PC-9 (cell line): ENCODE measurements around the gene APOBR. TPM values are rescaled to one million over a fixed set of nuclear protein-coding genes. Genes with fewer than 3 reads are reported as not detected.

Experiments used
- BruUV-seq: library from RNA; stranded (reverse); fragments of 400-500 nt; replicated peaks from 2 replicates; lab custom pipeline; 2021; lab: Mats Ljungman, UMichigan
- CTCF ChIA-PET: fragments of 300-600 bp; sonication (Branson Sonifier 250); formaldehyde crosslinking; loops from one replicate; lab custom pipeline; 2022; ENCODE audit warnings: antibody characterized with exemption; lab: Charles Lee
- POLR2A ChIA-PET: fragments of 300-600 bp; sonication (Branson Sonifier 250); formaldehyde crosslinking; loops from one replicate; lab custom pipeline; 2022; ENCODE audit warnings: antibody characterized with exemption; ENCODE audit not compliant: unreplicated experiment; lab: Charles Lee
- DNase-seq, 2 experiments: peaks; one replicate each; pipeline versions ENCODE4 v3.0.0 to v3.0.0-alpha.2; 2015 to 2022; ENCODE audit warnings: mixed read lengths in 1 of 2
- H2AFZ ChIP-seq: fragments of 200-600 bp; sonication (generic); 2 replicates; pipeline ENCODE4 v1.8.1; 2017; ENCODE audit warnings: antibody characterized with exemption
- H3F3A ChIP-seq: fragments of 200-600 bp; sonication (generic); 2 replicates; pipeline ENCODE4 v1.8.1; 2017; ENCODE audit warnings: antibody characterized with exemption, mild to moderate bottlenecking, low read depth; ENCODE audit not compliant: insufficient read depth
- H3K27ac ChIP-seq: fragments of 200-600 bp; sonication (generic); 2 replicates; pipeline ENCODE4 v1.6.1; 2016; ENCODE audit warnings: mixed run types
- H3K27me3 ChIP-seq: fragments of 200-600 bp; sonication (generic); 2 replicates; pipeline ENCODE4 v1.6.1; 2016; ENCODE audit warnings: low read depth, mixed run types; ENCODE audit not compliant: insufficient read depth
- H3K36me3 ChIP-seq: fragments of 200-600 bp; sonication (generic); 2 replicates; pipeline ENCODE4 v1.6.1; 2016; ENCODE audit warnings: low read depth, mixed run types
- H3K4me1 ChIP-seq: fragments of 200-600 bp; sonication (generic); replicated peaks from 2 replicates; pipeline ENCODE4 v1.6.1; 2016; ENCODE audit warnings: mixed run types; ENCODE audit not compliant: insufficient read depth
- H3K4me2 ChIP-seq: fragments of 200-600 bp; sonication (generic); 2 replicates; pipeline ENCODE4 v1.6.1; 2017; ENCODE audit warnings: mixed run types
- H3K4me3 ChIP-seq: fragments of 200-600 bp; sonication (generic); 2 replicates; pipeline ENCODE4 v1.6.1; 2016; ENCODE audit warnings: mixed run types
- H3K79me2 ChIP-seq: fragments of 200-600 bp; sonication (generic); 2 replicates; pipeline ENCODE4 v1.6.1; 2017; ENCODE audit warnings: low read depth, mixed run types
- H3K9me2 ChIP-seq: fragments of 200-600 bp; sonication (generic); 2 replicates; pipeline ENCODE4 v1.8.1; 2017; ENCODE audit warnings: mild to moderate bottlenecking; ENCODE audit not compliant: insufficient read depth
- H3K9me3 ChIP-seq: fragments of 200-600 bp; sonication (generic); 2 replicates; pipeline ENCODE4 v1.8.1; 2016; ENCODE audit warnings: low read depth; ENCODE audit not compliant: insufficient read depth
- H4K20me1 ChIP-seq: fragments of 200-600 bp; sonication (generic); 2 replicates; pipeline ENCODE4 v1.8.1; 2017; ENCODE audit not compliant: insufficient read depth
- EZH2 ChIP-seq: fragments of 200-600 bp; sonication (generic); IDR thresholded peaks from 2 replicates; pipeline ENCODE4 v1.8.0; 2017; ENCODE audit warnings: antibody characterized with exemption, low read depth
- intact Hi-C: fragments of 100-400 bp; cut with micrococcal nuclease; formaldehyde crosslinking; loops from one replicate; pipeline ENCODE4 v1.10.0; 2022; ENCODE audit not compliant: unreplicated experiment
- total RNA-seq: library from RNA; stranded (reverse); gene quantifications from 2 replicates; pipeline ENCODE4 v1.2.3, GENCODE V29; 2021
- TF ChIP-seq, protein P1 (sequence below): fragments of 200-600 bp; sonication (generic); conservative IDR thresholded peaks from 2 replicates; pipeline ENCODE4 v1.6.1; 2017; ENCODE audit warnings: mixed run types, antibody characterized with exemption, mild to moderate bottlenecking, moderate library complexity

APOBR gene
- total RNA-seq, 1 experiment from 2014 or later: 2.4 TPM

GRCh38 chr16:28502290-28502689, 7.8 kb downstream of the APOBR start:
- no peaks in the 10 kb centered on the region for H3K27me3 ChIP-seq
- H3K9me3 ChIP-seq: no peaks in the 10 kb centered on the region
- TF ChIP-seq, protein P1, sequence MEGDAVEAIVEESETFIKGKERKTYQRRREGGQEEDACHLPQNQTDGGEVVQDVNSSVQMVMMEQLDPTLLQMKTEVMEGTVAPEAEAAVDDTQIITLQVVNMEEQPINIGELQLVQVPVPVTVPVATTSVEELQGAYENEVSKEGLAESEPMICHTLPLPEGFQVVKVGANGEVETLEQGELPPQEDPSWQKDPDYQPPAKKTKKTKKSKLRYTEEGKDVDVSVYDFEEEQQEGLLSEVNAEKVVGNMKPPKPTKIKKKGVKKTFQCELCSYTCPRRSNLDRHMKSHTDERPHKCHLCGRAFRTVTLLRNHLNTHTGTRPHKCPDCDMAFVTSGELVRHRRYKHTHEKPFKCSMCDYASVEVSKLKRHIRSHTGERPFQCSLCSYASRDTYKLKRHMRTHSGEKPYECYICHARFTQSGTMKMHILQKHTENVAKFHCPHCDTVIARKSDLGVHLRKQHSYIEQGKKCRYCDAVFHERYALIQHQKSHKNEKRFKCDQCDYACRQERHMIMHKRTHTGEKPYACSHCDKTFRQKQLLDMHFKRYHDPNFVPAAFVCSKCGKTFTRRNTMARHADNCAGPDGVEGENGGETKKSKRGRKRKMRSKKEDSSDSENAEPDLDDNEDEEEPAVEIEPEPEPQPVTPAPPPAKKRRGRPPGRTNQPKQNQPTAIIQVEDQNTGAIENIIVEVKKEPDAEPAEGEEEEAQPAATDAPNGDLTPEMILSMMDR: no peak
- no peak for TF ChIP-seq EZH2
- ChIA-PET CTCF (no interaction called here), POLR2A (no interaction called here)
- DNase-seq: no peak
- H4K20me1 ChIP-seq: no peaks in the 10 kb centered on the region
- H3K4me2 ChIP-seq: no peak overlapping the region
- no peak overlapping the region for H3K4me3 ChIP-seq
- H3F3A ChIP-seq: peaks cover 47% of the 10 kb centered on the region
- no TSS peak for BruUV-seq
- no peak overlapping the region for H2AFZ ChIP-seq
- no peaks in the 10 kb centered on the region for H3K36me3 ChIP-seq
- no peaks in the 10 kb centered on the region for H3K79me2 ChIP-seq
- H3K27ac ChIP-seq: no peak overlapping the region
- intact Hi-C loops: no loop called here
- H3K4me1 ChIP-seq: peaks cover 49% of the 10 kb centered on the region
- H3K9me2 ChIP-seq: no peaks in the 10 kb centered on the region

DNA sequence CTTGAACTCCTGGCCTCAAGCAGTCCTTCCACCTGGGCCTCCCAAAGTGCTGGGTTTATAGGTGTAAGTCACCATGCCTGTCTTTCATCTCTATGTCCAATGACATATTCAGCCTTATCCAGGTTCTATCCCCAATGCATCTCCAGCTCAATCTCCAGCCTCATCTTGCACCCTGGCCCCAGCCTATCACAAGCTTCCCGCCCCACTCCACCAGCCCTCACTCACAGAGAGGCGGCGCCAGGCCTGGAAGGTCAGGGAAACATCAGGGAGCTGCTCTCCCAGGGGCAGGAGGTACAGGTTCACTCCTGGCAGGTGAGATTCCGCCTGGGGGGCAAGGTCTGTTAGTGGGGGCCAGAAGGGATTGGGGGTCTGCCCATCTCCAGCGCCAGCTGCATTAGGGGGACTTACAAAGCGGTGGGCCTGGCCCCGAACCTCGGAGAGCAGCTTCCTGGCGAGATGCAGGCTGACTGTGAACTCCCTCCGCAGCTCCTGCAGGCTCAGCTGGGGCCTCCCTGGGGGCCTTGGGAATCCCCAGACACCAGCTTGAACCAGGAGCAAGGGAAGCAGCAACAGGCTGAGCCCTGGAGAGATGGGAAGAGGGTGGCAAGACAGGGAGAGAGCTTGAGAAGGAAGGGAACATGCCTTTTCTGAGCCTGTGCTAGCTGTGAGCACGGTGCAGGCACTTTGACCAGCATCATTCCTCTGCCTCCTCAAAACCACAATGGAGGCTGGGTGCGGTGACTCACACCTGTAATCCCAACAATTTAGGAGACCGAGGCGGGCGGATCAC, 9.2 kb downstream of the APOBR start:
- Histone ChIP-seq H3K36me3 (no peaks in the 10 kb centered on the region), H3F3A (peaks cover 47% of the 10 kb centered on the region), H3K27me3 (no peaks in the 10 kb centered on the region), H3K4me3 (no peak overlapping the region), H3K27ac (peak overlapping the region; percentile 70; the same call in 1 of the 2 replicates), H3K4me1 (peaks cover 49% of the 10 kb centered on the region), H3K9me3 (no peaks in the 10 kb centered on the region), H2AFZ (no peak overlapping the region), H3K4me2 (no peak overlapping the region), H4K20me1 (no peaks in the 10 kb centered on the region), H3K79me2 (no peaks in the 10 kb centered on the region), H3K9me2 (no peaks in the 10 kb centered on the region)
- ChIA-PET CTCF (interaction anchor here (0.8 kb wide), 1 partner anchor 13 kb away, joined by 6 read pairs; no protein-coding TSS in a partner anchor), POLR2A (interaction anchor here (0.7 kb wide), 1 partner anchor 14 kb away, joined by 9 read pairs; no protein-coding TSS in a partner anchor)
- intact Hi-C loops: loop anchor here (2.0 kb wide), 1 partner anchor 23 kb away; no protein-coding TSS in a partner anchor
- TF ChIP-seq, protein P1: no peak
- TF ChIP-seq EZH2: no peak
- BruUV-seq: no TSS peak
- peak; percentile 26 to 54 for DNase-seq

DNA sequence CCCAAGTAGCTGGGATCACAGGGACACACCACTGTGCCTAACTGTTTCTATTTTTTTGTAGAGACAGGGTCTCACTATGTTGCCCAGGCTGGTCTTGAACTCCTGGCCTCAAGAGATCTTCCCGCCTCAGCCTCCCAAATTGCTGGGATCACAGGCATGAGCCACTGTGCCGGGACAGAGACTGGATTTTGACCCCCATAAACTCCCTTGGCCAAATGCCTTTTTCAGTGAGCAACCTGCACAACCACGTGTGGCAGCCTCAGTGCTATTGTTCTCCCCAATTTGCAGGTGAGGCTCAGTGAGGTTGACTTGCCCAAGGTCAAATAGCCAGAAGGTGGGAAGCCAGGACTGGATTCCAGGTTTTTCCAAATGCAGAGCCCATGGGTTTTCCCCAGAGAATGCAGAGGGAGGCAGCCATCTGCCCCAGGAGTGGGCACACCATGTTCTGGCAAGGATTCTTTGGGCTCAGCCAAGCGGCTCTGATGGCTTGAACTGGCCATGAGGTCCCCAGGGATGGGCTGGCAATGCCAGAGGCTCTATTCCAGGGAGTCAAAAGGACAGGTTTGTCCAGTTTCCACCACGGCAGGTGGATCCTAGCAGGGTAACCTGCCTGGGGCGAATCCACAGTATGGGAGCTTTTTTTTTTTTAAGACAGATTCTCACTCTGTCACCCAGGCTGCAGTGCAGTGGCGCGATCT, 10.4 kb downstream of the APOBR start:
- DNase-seq: peak; percentile 93 to 97
- no TSS peak for BruUV-seq
- peak overlapping the region; percentile 70 for H3K27ac ChIP-seq
- H3K79me2 ChIP-seq: no peaks in the 10 kb centered on the region
- H3K4me1 ChIP-seq: peaks cover 41% of the 10 kb centered on the region
- ChIA-PET CTCF (no interaction called here), POLR2A (interaction anchor here (0.6 kb wide), 1 partner anchor 28 kb away, joined by 5 read pairs; no protein-coding TSS in a partner anchor)
- peaks cover 46% of the 10 kb centered on the region for H3F3A ChIP-seq
- 0 out of 2 replicates have a peak overlapping the region, but pooled peaks have one; percentile 54 for H2AFZ ChIP-seq
- H3K27me3 ChIP-seq: no peaks in the 10 kb centered on the region
- H3K36me3 ChIP-seq: no peaks in the 10 kb centered on the region
- intact Hi-C loops: loop anchor here (1.0 to 2.0 kb wide), 2 partner anchors 13 to 22 kb away; partner anchors contain the start of gene CLN3
- no peaks in the 10 kb centered on the region for H3K9me2 ChIP-seq
- H4K20me1 ChIP-seq: no peaks in the 10 kb centered on the region
- peak overlapping the region; percentile 71 for H3K4me2 ChIP-seq
- H3K9me3 ChIP-seq: no peaks in the 10 kb centered on the region
- TF ChIP-seq, protein P1: no peak
- TF ChIP-seq EZH2: no peak
- H3K4me3 ChIP-seq: peak overlapping the region; percentile 20; the same call in 1 of the 2 replicates
